Embryonic facial prominence (tissue), 1 donor: Measurements from ENCODE around the gene GRIN2D.

Experiments
- DNase-seq: peaks from one replicate; pipeline ENCODE4 v3.0.0-alpha.2; 2016; ENCODE audit errors: extremely low spot score

The GRIN2D gene

GRCh38 chr19:48397263-48398101 is 4.0 kb downstream of the GRIN2D start:
- DNase-seq, result no peak

GRCh38 chr19:48398102-48398374 is 4.6 kb downstream of the GRIN2D start:
- no peak for DNase-seq

- DNase-seq, result no peak
Observed at GRCh38 chr19:48398375-48399235, 5.1 kb downstream of the GRIN2D start.

DNA sequence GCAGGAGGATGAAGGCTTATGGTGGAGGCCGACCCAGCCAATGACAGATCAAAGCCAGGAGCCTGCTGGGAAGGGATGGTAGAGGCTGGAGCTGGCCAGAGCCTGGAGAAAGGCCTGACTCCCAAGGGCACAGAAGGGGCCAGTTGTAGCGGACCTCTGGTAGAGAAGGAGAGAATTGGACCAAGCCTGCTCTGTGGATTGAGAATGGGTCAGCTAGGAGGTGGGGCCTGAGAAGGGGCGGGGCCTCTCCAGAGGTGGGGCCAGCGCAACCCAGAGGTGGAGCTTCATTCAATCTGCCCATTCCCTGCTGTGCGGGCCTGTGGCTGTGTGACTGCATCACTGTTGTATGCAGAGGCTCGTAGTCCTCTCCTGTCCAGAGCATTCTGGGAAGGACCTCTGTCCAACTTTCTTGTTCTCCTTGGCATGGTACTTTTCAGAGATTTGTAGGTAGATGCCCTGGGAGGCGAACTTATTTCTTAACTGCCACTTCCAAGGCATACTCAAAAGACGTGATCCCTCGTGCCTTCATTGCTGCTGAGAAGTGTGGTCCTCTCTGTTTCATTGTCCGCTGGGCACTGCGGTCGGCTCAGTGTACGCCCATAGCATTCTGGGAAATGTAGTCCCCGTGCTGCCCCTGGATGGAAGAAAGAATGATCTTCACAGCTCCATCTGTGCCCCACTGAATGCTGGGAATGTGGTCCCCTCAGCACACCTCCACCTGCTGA is 6.7 kb downstream of the GRIN2D start:
- DNase-seq, result no peak

DNA sequence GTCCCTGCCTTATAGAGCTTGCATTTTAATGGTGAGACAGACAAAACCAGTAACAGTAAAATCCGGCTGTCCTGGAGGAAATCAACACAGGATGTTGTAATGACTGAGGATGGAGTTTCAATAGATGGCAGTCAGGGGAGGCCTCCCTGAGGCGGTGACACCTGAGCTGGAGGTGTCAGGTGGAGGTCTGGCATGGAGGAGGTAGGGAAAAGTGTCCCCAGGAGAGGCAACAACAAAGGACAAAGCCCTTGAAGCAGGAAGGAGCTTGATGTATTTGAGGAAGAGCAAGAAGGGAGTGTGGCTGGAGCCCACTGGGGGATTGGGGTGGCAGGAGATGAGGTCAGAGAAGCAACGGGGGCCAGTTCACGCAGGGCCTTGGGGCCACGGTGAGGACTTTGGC is 7.8 kb downstream of the GRIN2D start:
- no peak for DNase-seq

DNA sequence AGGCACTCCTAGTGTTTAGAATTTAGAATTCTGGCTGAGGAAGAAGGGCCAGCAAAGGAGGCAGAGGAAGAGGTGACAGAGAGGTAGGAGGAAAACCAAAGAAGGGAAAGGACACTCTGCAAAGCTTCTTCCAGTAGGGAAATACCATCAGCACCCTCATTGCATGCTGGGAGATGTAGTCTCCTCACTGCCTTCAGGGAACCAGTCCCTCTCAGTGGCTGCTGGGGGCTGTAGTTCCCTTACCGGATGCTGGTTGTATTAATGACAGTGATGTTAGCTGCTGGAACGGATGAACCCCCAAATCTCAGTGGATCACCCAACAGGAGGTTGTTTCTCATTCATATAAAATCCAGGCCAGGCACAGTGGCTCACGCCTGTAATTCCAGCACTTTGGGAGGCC is 10.1 kb downstream of the GRIN2D start:
- DNase-seq, result no peak

- DNase-seq, result no peak
Observed at GRCh38 chr19:48405010-48405659, 11.7 kb downstream of the GRIN2D start.

DNA sequence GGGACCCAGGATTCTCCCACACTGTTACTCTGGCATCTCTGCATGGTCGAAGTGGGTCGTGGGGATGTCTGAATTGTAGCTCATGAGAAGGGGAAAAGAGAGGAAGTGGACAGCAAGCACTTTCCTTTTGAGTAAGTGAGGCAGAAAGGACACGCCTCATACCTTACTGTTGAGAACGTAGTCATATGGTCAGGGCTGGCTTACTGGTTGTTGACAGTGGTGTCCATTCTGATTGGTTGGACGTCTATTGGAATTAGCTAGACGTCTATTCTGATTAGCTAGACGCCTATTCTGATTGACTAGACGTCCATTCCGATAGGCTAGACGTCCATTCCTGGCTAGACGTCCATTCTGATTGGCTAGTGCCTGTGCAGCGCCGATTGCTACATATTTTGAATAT is 12.4 kb downstream of the GRIN2D start:
- DNase-seq, result no peak

GRCh38 chr19:48413879-48414587 is 20.6 kb downstream of the GRIN2D start:
- no peak for DNase-seq

DNA sequence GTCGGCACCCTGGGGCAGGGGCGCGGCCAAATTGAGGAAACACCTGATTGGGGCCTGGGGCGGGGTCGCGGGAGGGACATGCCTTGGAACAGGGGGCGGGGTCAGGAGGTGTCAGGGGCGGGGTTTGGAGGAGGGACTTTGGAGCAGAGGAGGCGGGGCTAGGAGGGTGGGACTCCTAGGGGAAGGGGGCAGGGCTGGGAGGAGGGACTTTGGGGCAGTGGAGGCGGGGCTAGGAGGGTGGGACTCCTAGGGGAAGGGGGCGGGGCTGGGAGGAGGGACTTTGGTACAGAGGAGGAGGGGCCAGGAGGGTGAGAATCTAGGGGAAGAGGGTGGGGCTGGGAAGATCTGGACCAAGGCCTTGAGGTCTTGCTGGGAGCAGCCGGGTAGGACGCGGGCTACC is 21.9 kb downstream of the GRIN2D start:
- no peak for DNase-seq

DNA sequence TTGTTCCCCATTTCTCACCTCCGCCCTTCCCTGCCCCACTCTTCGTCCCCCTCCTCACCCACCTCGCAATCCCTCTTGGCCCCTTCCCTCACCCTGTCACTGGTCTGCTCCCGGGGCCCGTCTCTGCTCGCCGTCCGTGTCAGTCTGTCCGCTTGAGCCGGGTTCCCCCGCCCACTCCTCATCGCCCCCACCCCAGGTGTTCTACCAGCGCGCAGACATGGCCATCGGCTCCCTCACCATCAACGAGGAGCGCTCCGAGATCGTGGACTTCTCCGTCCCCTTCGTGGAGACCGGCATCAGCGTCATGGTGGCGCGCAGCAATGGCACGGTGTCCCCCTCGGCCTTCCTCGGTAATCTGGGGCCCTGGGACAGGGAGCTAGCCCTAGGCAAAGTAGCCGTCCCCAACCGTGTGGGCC is 22.3 kb downstream of the GRIN2D start:
- no peak for DNase-seq

DNA sequence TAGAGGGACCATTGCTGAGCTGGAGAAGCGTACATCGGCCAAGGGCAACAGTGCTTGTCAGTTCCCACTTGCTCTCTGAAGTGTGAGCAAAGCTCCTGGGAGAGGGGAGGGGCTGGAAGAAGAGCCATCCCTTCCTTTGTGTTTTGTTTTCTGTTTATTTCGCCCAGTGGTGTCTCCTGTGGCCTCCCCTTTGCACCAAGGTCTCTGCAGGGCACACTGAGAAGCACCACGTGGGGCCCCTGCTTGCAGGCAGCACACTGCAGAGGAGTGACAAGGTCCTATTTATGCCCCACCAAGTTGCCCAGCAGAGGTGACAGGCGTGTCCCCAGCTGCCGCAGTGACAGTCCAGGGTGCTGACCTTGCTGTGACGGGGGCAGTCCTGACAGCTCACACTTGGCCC is 24.0 kb downstream of the GRIN2D start:
- DNase-seq, result no peak

DNA sequence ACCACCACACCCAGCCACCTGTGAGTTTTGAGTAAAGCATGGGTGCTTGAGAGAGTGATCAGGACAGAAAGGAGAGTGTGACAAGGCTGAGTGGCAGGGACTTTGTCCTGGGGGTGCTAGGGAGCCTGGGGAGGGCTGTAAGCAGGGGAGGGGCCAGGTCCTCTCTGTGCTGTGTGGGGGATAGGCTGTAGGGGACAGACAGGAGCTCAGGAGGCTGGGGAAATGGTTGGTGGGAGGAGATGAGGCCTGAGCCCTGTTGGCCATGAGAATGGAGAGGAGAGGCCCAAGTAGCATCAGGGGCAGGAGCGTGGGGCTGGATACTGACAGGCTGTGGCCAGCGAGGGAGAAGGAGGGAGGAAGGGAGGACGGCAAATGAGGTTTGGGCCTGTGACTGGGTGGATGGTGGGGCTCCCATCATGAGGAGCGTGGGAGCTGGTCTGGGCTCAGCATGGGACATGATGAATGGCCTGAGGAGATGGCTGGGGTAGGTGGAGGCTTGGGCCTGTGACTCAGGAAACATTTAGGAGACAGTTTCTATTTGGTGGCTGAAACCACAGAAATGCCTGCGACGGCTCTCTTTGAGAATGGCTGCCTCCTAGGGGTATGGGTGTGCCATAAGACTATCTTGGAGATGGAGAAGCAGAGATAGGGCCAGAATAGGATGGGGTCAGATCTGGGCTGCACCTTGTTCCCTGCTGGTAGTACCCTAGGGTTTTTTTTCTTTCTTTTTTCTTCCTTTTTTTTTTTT is 25.0 kb downstream of the GRIN2D start:
- no peak for DNase-seq

DNA sequence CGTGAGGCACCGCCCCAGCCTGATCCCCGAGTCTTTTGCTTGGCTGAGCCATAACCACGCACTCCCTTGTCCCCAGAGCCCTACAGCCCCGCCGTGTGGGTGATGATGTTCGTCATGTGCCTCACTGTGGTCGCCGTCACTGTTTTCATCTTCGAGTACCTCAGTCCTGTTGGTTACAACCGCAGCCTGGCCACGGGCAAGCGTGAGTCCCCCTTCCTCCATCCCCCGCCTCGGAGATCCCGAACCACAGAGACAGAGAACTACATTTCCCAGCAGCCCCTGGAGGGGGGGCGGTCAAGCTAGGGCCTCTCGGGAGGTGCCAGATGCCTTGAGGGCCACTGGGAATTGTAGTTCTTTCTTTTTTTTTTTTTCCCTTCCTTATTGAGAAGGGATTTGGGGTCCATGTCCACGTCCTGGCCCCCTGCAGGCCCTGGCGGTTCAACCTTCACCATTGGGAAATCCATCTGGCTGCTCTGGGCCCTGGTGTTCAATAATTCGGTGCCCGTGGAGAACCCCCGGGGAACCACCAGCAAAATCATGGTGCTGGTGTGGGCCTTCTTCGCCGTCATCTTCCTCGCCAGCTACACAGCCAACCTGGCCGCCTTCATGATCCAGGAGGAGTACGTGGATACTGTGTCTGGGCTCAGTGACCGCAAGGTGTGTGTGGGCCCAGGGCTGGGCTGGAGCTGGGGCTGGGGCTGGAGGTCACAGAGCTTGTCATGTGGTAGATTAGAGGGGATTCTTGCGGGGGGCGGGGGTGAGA is 25.9 kb downstream of the GRIN2D start:
- no peak for DNase-seq

GRCh38 chr19:48421548-48421947 is 28.1 kb downstream of the GRIN2D start:
- no peak for DNase-seq

DNA sequence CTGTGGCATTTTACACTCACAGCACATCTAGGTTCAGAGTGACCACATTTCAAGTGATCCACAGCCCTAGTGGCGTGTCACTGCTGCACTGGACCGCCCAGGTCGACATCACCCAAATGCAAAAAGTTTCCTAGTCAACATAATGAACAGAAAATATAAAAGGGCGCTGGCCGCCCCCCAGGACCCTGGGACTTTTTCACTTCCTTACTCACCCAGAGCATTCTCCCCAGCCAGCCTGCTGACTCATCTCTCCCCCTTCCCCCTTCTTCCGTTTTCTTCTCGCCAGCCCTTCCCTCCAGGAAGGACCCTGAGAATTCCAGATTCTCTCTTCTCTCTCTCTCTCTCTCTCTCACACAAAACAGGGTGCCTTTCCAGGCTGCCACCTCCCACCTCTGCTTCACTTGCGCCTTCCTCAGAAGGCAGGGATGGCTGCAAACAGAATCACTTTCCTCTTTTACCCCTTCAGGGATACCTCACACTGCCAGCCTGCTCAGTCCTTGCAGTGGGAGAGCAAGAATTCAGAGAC is 31.3 kb downstream of the GRIN2D start:
- DNase-seq, result no peak

- DNase-seq, result no peak
Observed at GRCh38 chr19:48428670-48429069, 35.2 kb downstream of the GRIN2D start.

DNA sequence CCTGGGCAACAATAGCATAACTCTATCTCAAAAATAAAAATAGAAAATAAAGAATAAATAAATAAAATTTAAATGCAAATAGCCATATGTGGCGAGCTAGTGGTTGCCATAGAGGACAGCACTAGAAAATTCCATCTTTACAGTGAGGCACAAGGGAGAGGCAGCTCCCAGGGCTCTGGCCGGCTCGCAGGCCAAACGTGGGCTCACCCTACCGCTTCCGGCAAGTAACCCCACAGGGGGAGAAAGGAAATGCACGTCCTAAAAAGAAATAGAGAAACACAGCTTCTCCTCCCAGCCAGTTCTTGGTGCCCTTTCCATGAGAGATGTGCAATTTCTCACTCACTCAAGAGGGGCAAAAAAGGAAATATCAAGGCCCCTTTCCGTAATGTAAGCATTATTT is 39.9 kb downstream of the GRIN2D start:
- no peak for DNase-seq

- DNase-seq, result no peak
Observed at GRCh38 chr19:48436586-48436985, 43.1 kb downstream of the GRIN2D start.
